ENCODE data around the gene DUSP5. TPM values are rescaled to one million over a fixed set of nuclear protein-coding genes. Genes with fewer than 3 reads are reported as not detected.

Gene DUSP5
- total and polyA plus RNA-seq, 8 donors: 2.7 to 12.8 (median 5.5) TPM

GRCh38 chr10:110509560-110509959, 11.9 kb downstream of the DUSP5 start:
- Histone ChIP-seq H3K27me3 (no peaks in the 10 kb centered on the region), H3K9me3 (no peaks in the 10 kb centered on the region), H3K36me3 (peaks cover 0 to 8% (median 0%) of the 10 kb centered on the region in 3 donors), H3K4me1 (peaks cover 0 to 5% (median 0%) of the 10 kb centered on the region in 3 donors), H3K27ac (no peak overlapping the region), H3K4me3 (no peak overlapping the region)
- TF ChIP-seq CTCF (IDR thresholded peaks at IDR 0.05): no peak
- WGBS, 2 donors: 83 to 98% methylated on average over 2 of the region's 2 CpGs
- DNase-seq: no peak
- no peak for FAIRE-seq
- intact Hi-C loops (cut with DNase I): no loop called here
- no peak for ATAC-seq

- DNase-seq: no peak
- H3K4me1 ChIP-seq: no peaks in the 10 kb centered on the region
- H3K36me3 ChIP-seq: peaks cover 0 to 8% (median 0%) of the 10 kb centered on the region in 3 donors
- H3K4me3 ChIP-seq: no peak overlapping the region
- no peaks in the 10 kb centered on the region for H3K27me3 ChIP-seq
- intact Hi-C loops (cut with DNase I): no loop called here
- no peak for TF ChIP-seq CTCF (IDR thresholded peaks at IDR 0.05)
- no peak overlapping the region for H3K27ac ChIP-seq
- 86 to 88% methylated on average over 9 of the region's 9 CpGs for WGBS, 2 donors
- ATAC-seq: no peak
- no peak for FAIRE-seq
- no peaks in the 10 kb centered on the region for H3K9me3 ChIP-seq
Measured at GRCh38 chr10:110510086-110510485, 12.4 kb downstream of the DUSP5 start.

GRCh38 chr10:110510730-110511129, 13.0 kb downstream of the DUSP5 start:
- FAIRE-seq: no peak
- TF ChIP-seq CTCF (IDR thresholded peaks at IDR 0.05): no peak

GRCh38 chr10:110511734-110512449, 14.2 kb downstream of the DUSP5 start:
- Histone ChIP-seq H3K27me3 (no peaks in the 10 kb centered on the region), H3K4me1 (no peaks in the 10 kb centered on the region), H3K27ac (no peak overlapping the region), H3K9me3 (no peaks in the 10 kb centered on the region), H3K36me3 (peaks cover 0 to 8% (median 0%) of the 10 kb centered on the region in 3 donors), H3K4me3 (no peak overlapping the region)
- WGBS, 2 donors: 64 to 75% methylated on average over 6 of the region's 6 CpGs
- intact Hi-C loops (cut with DNase I): no loop called here
- no peak for FAIRE-seq
- no peak for ATAC-seq
- no peak for DNase-seq
- no peak for TF ChIP-seq CTCF (IDR thresholded peaks at IDR 0.05)

More at GRCh38 chr10:110510730-110511129, 13.0 kb downstream of the DUSP5 start:
- ATAC-seq (no peak), DNase-seq (no peak)
- 87 to 92% methylated on average over 3 of the region's 3 CpGs for WGBS, 2 donors
- Histone ChIP-seq H3K9me3 (no peaks in the 10 kb centered on the region), H3K4me1 (no peaks in the 10 kb centered on the region), H3K4me3 (no peak overlapping the region), H3K27ac (no peak overlapping the region), H3K27me3 (no peaks in the 10 kb centered on the region), H3K36me3 (peaks cover 0 to 8% (median 0%) of the 10 kb centered on the region in 3 donors)
- intact Hi-C loops (cut with DNase I): no loop called here
